GM18520 (cell line): ENCODE results near the gene PRKAG1.

Experiments used
- ATAC-seq: cut with Tn5 transposase; IDR thresholded peaks from one replicate; pipeline ENCODE4 v1.9.1; 2021; ENCODE audit not compliant: unreplicated experiment

Gene PRKAG1

DNA sequence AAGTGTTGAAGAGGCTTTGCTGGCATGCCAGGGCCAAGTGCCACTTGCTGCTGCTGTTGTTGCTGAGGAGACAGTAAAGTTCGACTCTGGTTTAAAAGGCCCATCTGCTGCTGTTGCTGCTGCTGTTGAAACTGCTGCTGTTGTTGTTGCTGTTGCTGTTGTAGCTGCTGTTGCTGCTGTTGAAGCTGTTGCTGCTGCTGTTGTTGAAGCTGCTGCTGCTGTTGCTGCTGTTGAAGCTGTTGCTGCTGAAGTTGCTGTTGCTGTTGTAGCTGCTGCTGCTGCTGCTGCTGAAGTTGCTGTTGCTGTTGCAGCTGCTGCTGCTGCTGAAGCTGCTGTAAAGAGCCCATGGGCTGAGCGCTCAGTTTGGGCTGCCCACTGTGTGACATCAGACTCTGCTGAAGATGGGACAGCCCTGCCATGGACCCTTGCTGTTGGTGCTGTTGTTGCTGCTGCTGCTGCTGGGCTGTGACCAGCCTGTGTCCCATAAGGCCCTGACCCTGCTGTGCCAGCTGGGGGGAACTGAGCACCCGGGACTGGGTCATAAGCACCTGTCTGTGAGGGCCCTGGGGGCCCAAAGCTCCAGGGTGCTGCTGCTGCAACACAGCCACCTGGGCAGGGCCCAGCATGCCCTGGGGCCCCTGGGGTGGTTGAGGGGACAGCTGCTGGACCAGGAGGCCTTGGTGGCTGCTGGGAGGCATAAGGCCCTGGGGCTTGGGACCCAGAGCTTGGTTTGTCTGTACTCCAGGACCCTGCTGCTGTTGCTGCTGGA is 14.3 kb upstream of the PRKAG1 start:
- ATAC-seq, result no peak

GRCh38 chr12:49032276-49032675 is 13.7 kb upstream of the PRKAG1 start:
- no peak for ATAC-seq

- no peak for ATAC-seq
These were observed 13.1 kb upstream of the PRKAG1 start for GRCh38 chr12:49031573-49032161.

DNA sequence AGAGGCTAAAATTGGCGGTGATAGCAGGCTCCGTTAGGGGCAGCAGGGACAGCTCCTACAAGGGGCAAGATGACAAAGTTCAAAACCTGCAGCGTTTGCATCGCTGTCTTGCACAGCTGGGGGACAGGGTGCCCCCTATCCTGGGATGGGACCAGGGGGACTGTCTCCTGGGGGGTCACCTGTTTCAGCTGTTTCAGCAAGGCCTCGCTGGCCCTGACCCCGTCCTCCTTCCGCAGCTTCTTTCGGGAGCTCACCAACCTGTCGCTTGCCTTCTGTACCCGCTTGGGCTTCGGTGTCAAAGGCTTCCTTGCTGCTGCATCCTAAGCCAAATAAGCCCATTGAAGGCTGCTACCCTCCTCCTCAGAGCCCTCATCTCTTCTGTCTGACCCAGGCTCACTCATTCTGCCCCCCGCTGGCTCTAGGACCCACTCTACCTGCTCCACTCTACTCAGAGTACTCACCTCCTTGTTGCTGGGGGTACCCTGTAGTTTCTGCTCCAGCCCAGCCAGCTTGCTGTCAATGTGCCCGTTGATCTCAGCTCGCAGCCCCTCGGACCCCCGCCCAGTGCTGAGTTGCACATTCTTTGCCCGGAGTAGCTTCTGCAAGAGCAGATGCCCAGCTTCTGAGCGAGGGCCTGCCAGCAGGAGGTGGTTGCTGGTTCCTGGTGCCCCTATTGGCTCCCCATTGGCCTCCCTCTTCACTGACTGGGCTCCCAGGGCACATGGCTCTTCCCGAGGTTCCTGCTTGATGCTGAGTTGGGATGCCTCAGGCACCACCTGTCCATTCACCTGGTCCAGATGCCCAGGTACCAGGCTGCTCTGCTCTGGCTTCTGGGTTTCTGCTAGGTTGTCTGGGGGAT is 12.4 kb upstream of the PRKAG1 start:
- no peak for ATAC-seq

DNA sequence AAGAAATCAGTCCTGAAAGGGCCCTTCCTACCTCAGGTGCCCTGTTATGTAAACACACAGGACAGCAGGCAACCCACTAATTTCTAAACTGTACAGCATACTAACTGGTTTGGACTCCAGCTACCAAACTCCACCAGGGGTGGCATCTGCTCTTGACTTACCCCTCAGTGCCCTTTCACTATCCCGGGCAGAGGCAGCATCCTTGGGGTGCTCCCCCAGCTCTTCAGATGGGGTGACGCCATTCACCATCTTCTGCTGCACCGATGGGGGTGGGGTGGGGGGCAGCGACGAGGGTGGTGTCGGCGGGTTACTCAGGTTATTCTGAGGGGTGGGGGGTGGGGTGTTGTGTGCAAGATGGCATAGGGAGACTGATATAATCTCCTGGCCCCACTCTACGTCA is 11.5 kb upstream of the PRKAG1 start:
- ATAC-seq, result no peak

GRCh38 chr12:49028666-49029275 is 10.2 kb upstream of the PRKAG1 start:
- no peak for ATAC-seq

GRCh38 chr12:49027846-49028555 is 9.4 kb upstream of the PRKAG1 start:
- ATAC-seq, result no peak

DNA sequence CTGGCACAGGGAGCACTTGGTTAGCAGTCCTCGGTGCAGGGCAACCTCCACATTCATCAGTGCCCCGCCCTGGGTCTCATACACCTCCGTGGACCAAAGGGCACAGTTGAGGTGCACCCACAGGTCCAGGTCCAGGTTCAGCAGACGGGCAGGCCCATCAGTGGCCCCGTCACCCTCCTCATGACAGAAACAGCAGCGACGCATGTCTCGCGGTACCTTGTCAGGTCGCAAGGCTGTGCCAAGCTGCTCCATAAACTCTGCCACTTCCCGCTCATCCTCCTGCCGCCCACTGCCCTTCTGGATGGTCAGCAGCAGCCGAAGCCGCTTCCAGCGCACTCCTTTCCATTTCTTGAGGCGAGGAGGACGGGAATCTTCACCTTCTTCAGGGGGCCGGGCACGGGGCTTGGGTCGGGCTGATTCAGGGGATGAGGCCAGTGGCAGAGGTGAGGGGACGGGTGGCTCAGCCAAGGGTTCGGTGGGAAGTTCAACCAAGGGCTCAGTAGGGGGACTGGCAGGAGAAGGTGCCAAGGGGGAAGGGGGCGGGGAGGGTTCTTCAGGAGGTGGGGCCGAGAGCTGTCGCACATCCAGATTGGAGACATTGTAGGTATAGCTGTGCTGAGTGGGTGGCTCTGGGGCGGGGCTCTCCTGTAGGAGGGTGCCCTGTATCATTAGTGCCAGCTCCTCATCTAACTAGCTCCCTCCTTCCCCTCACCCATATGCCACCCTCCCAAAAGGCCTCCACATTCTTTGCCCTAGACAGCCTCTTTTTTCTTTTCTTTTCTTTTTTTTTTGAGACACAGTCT is 8.3 kb upstream of the PRKAG1 start:
- ATAC-seq, result no peak

- no peak for ATAC-seq
These were observed 7.5 kb upstream of the PRKAG1 start for GRCh38 chr12:49026101-49026500.

- no peak for ATAC-seq
These were observed 6.9 kb upstream of the PRKAG1 start for GRCh38 chr12:49025463-49025862.

DNA sequence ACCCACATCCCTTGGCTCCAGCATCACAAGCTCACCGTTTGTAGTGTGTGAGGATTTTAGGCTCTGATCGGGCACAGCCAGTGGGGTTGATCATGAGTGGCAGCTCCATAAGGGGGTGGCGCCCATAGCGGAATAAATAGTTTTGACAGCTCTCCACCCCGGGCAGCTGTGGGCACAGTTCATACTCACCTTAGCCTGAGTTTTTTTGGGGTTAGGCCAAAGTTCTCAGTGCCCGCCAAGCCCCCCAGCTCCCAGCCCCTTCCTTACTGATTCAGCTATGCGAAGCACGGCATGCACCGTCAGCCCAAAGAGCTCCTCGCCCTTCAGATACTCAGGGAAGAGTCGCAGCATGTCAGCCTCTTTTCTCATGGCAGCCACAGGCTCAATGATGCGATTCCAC is 6.0 kb upstream of the PRKAG1 start:
- no peak for ATAC-seq

DNA sequence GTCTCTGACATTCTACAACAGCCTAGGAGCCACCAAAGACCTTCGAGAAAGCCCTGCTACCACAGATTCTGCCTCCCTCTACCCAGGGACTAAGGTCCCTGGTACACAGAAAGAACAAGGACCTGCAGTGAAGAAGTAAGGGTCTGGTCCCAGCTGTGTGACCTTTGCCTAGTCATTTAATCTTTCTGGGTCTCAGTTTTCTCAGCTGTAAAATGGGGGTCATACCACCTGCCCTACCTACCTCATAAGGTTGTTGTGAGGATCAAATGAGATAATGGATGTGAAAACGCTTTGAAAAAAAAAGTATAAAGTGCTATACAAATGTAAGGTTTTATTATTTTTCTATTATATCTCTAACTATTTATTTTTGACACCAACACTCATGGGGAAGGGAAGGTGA is 5.2 kb upstream of the PRKAG1 start:
- ATAC-seq, result no peak

DNA sequence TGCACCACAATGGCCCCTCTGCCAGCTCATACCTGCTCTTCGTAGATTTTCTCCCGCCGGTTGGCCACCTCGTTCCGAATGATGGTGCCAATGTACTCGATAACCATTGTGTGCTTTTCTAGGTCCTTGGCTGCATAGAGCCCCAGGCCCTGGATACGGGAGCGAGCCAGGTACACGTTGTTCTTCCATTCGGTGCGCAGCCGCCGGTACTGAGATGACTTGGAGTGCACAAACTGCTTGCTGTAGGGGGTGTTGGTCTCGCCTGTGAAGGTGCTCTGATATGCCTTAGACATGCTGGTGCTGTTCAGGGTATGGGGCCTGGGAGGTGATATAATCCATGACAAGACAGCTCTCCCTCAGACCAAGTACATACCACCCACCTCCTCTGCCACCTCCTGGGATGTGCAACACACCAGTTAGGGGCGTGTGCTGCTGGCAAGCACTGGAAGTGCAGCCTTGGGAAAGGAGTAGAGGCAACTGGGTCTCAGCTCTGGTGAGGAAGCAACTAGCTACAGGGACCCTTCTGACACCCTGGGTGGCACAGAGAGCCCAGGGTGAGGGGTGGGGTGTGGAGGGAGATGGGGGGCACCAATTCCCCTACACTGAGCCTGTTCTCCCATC is 4.1 kb upstream of the PRKAG1 start:
- ATAC-seq, result no peak

DNA sequence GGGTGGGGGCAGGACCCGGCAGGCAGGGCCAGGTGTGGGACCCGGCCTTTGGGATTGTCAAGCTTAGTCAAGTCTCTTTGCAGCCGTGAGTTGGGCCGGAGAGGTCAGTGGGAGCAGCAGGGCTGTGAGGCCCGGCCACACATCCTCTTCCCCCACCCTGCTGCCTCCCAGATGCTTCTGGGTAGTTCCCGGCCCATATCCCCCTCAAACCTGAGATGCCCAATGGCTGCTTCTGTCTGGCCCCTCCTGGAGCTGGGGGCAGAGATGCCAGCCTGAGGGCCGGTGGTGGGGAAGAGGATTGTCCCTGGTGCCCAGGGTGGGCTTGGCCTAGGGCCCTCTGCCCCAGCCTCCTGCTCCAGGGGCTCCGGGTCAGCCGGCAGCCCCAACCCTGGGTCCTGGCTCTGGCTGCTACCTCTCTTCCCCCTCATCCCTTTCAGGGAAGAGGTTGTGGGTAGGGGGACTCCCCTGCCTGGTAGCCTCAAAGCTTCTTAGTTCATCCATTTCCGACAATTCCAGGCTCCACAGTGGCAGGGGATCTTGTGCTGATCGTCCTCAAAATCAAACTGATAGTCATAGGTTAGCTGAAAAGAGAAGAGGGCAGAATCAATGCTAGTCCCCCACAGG is 2.8 kb upstream of the PRKAG1 start:
- ATAC-seq, result no peak

DNA sequence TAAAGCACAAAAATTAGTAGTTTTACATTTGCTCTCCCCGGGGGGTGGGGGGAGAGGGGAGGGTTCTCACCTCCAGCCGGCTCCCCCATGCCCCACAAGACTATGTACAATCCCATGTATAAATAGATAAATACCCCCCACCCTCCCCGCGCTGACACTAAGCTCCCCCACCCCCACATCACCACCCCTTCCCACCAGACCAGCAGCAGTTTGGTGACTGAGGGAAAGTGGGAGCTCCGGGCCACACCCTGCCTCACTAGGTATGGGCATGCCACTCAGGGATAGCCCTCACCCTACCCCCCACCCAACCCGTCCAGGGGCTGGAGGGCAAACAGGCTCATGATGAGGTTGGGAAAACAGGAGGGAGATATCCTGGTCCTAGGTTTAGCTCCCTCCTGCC is 1.9 kb upstream of the PRKAG1 start:
- no peak for ATAC-seq

DNA sequence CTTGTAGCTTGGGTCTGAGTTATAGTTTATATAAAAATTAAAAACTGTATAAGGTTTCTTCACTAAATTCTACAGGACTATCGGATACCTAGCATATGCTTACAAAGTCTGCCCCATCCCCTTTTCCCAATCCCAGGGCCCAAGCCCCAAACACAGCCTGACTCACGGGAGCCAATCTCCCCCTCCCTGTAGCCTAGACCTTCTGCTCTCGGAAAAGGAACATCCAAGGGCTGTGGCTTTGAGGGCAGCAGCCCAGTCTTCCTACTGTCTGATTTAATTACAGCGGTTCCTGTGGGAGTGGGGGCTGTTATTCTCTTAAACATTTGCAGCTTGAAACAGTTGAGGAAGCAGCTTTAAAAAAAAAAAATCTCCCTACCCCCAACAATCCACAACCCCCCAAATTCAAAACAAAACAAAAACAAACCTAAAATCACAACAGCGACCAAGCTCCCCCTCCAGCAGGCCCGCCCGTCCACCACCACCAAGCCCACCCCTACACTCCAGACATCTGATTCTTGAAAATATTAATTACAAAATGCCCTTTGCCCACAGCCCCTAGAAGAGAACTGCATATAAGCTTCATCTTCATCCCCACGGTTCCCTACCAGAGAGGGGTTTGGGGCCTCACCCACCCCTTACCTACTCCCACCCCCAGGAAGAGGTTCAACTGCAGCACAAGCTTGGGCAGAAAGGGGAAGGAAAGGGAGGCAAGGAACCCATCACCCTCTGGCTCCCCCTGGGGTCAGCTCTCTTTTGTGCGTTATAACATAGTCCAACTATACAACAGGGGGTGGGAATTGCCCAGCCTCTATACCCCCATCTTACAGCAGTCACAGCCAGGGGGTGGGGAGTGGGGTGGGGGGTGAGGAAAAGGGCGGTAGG is 1.1 kb upstream of the PRKAG1 start:
- no peak for ATAC-seq

- ATAC-seq, result peak; percentile 5
These were observed 499 bp upstream of the PRKAG1 start for GRCh38 chr12:49019120-49019430.

- peak; percentile 1 for ATAC-seq
These were observed 700 bp downstream of the PRKAG1 start for GRCh38 chr12:49017891-49018260.
